ENCODE measurements around the gene RPS25.
"Not testable (repeated sequence)": the region's sequence is repeated elsewhere in the genome, so short reads cannot be mapped to it uniquely, and the experiment has no call there.

The RPS25 gene

DNA sequence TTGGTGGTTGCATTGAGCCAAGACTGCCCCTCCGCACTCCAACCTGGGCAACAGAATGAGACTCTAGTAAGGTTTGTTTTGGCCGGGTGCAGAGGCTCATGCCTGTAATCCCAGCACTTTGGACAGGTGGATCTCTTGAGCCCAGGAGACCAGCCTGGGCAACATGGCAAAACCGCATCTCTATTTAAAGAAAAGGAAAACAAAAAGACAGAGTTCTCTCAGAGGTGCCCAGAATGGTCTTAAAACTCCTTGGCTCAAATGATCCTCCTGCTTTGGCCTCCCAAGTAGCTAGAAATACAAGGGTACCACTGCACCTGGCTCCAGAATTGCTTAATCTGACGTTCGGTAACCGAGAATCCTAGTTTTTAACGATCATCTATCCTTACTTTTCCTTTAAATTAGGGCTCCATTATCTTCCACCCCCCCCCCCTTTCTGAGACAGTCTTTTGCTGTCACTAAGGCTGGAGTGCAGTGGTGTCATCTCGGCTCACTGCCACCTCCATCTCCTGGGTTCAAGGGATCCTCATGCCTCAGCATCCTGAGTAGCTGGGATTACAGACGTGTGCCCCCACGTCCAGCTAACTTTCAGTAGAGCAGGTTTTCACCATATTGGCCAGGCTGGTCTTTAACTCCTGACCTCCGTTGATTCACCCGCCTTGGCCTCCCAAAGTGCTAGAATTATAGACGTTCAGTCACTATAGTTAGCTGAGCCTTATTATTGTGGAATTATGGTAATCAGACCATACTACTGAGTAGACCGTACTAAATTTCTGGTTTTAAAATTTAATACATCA is 1.7 kb downstream of the RPS25 start:
- in situ Hi-C loops (cut with MboI; ENCODE audit: low sequenced_read_pairs): no loop called here

DNA sequence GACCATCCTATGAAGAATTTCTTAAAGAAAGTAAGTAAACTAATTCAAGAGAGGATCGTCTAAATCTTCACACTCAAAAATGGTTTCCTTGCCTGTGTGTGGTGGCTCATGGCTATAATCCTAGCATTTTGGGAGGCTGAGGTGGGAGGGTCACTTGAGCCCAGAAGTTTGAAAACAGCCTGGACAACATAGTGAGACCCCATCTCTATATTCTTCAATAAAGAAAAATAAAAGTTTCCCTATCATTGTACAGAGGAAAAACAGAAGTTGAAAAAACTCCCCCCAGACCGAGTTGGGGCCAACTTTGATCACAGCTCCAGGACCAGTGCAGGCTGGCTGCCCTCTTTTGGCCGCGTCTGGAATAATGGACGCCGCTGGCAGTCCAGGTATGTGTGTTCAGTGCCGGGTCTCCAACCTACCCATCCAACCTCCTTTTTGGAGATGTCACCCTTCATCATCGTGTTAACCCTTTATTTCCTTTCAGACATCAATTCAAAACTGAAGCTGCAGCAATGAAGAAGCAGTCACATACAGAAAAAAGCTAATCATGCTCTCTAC is 3.0 kb downstream of the RPS25 start:
- in situ Hi-C loops (cut with MboI; ENCODE audit: low sequenced_read_pairs): no loop called here

DNA sequence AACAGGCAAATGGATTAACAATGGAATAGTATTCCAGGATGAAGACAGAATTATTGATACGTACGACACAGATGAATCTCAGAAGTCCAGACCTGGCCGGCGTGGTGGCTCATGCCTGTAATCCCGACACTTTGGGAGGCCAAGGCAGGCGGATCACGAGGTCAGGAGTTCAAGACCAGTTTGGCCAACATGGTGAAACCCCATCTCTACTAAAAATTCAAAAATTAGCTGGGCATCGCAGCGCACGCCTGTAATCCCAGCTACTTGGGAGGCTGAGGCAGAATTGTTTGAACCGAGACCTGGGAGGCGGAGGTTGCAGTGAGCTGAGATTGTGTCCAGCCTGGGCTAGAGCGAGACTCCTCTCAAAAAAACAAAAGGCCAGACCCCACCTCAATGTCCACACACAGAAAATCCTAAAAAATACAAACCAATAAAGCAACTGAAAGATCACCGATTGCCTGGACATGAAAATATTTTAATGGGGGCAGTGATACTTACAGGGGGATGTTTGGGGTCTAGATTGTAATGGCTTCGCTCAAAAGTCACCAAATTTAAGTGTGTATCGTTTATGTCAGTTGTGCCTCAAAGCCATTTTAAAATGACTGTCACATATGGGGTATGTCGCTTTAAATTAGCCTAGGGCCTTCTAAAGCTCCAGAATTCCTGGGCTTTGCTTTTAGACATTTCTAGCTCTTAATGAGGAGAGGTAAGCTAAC is 3.8 kb downstream of the RPS25 start:
- in situ Hi-C loops (cut with MboI; ENCODE audit: low sequenced_read_pairs): no loop called here

DNA sequence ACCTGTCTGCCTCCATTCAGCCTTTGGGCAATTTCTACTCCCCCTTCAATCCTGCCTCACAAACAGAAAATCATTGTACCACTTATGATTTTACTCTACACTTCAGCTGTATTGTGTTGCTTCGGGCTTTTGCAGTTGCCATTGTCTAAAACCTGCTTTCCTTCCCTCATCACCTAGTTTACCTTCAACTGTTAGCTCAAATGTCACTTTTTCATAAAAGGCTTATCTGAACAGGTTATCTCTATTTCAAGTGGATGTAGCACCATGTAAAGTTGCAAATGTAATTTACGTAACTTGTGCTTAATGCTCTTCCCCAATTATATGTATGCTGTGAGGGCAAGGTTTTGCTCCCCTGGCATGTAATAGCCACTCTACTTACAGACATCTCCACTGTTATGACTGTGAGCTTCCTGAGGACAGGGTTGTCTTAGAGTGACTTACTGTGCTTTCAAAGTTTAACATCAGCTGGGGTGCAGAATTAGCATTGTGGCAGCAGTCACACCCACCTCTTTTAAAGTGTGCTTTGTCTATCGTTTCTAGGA is 5.4 kb downstream of the RPS25 start:
- in situ Hi-C loops (cut with MboI; ENCODE audit: low sequenced_read_pairs): no loop called here

DNA sequence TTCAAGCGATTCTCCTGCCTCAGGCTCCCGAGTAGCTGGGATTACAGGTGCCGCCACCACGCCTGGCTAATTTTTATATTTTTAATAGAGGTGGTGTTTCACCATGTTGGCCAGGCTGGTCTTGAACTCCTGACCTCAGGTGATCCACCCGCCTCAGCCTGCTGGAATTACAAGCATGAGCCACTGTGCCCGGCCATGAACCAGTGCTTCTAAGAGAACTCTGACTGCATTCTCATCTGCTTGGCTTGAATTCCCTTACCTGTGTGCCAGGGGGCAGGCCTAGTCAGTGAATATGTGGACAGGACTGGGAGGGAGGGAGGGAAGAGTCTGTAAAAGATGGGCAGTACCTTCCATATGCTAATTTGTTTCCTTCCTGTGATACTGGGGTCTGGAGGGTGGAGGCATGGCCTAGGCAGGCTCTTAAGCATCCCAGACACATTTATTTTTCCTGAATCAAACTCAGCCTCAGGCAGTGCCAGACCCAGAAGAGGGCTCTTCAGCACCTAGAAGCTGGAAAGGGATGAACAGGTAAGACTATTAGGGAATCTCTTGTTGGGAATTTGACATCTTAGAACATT is 6.6 kb downstream of the RPS25 start:
- in situ Hi-C loops (cut with MboI; ENCODE audit: low sequenced_read_pairs): no loop called here

DNA sequence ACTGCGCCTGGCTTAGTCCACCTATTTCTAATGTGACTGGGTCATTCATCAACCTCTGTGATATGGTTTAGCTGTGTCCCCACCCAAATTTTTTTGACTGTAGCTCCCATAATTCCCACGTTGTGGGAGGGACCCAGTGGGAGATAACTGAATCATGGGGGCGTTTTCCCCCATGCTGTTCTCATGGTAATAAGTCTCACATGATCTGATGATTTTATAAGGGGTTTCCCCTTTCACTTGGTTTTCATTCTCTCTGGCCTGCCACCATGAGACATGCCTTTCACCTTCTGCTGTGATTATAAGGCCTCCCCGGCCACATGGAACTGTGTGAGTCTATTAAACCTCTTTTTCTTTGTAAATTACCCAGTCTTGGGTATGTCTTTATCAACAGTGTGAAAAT is 11.5 kb downstream of the RPS25 start:
- in situ Hi-C loops (cut with MboI; ENCODE audit: low sequenced_read_pairs): no loop called here

DNA sequence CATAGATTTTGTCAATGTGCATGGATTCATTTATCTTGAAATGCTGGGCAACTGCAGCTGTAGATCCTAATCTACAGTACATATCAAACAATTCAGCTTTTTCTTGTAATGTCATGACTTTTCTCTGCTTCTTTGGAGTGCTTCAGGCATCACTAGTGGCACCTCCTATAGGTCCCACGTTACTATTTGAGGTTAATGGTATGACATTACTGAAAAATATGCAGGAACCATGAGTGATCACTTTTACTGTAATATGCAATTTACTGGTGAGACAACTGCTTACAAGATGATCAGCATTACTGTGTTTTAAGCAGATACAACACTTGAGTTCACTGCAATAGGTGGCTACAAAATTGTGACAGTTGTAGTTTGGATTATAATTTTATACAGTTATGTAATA is 17.2 kb downstream of the RPS25 start:
- in situ Hi-C loops (cut with MboI; ENCODE audit: low sequenced_read_pairs): no loop called here

DNA sequence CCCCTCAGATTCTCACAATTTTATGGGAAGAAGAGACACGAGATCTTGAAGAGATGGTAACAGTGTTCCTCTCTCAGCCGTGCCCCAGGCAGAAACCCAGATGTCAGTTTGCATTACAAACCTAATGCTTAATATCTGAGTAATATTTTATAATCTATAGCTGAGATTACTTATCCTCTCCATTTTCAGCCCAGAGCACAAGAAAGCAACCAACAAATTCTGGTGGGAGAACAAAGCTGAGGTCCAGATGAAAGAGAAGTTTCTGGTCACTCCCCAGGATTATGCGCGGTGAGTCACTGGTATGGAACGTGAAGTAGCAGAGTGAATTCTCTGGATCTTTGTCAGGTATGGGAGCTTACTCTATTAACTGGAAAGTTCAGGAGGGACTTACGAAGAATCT is 19.3 kb downstream of the RPS25 start:
- in situ Hi-C loops (cut with MboI; ENCODE audit: low sequenced_read_pairs): no loop called here

DNA sequence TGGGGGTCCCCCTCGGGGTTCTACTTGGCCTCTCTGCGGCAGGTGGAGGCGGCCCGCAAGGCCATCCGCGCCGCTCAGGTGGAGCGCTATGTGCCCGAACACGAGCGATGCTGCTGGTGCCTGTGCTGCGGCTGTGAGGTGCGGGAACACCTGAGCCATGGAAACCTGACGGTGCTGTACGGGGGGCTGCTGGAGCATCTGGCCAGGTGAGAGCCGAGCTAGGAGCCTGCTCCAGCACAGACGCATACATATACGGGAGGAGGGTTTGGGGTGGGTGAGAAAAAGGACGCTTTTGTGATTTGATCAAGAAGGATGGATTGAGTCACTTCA is 19.8 kb downstream of the RPS25 start:
- in situ Hi-C loops (cut with MboI; ENCODE audit: low sequenced_read_pairs): no loop called here

DNA sequence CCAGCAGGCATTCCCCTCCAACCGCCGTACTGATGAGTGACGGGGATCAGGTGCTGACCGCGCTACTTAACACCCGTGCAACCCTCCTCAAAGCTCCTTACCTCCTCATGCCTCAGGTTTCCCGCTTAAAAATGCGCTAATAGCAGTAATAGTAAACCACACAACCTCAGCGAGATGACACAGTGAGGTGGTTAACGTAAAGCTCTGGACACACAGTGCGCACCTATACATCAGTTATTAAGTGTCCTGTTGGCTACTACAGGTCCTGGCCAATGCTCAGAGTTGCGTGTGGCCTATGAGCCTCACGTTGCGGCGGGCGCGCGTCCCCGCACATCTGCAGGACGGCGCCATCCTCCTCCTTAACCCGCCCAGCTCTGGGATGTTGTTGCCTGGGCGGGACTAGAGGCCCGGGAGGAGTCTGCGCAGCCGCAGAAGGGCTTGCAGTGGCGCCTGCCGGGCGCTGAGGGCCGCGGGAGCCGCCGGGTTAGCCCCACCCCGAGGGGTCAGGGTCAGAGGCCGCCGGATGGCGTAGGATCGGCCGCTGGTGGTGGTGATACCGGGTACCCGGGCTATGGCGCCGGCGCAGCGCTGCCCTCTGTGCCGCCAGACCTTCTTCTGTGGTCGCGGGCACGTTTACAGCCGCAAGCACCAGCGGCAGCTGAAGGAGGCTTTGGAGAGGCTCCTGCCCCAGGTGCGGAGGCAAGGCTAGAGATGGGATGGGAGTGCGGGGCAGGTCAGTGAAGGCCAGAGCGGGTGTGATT is 20.3 kb downstream of the RPS25 start, which contains the start of gene CENATAC:
CENATAC (plus strand) TSS at position 512 of the 761 bp plus-strand sequence; CDS start at position 572, 60 bp downstream.
- in situ Hi-C loops (cut with MboI; ENCODE audit: low sequenced_read_pairs): no loop called here

DNA sequence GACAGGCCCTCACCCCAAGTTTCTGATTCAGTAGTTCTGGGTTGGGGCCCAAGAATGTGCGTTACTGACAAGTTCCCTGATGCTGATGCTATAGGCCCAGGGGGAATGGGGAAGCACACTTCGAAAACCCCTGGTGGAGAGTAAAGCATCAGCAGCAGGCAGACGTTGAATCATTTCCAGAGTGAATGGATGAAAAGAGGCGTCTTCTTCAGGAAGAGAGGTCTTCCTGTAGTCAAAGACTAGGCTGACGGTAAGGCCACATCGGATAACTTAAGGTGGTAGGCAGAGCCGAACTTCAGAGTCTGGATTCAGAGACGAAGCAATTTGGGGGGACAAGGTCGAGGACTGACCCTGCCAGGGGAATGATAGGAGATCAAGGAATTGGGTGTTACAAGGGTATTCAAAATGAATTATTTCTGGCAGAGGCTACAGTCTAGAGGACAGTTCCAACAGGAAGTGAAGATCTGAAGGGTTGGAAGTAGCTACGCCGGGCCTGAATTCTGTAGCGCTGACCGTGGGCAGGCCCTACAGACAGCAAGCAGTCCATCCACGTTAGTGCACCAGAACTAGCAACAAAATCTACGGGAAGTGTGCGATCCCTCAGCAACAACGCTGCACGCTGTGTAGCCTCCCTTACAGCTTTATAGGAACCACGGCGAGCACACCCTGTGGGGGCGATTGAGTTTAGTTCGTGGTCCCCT is 21.1 kb downstream of the RPS25 start:
- in situ Hi-C loops (cut with MboI; ENCODE audit: low sequenced_read_pairs): no loop called here

DNA sequence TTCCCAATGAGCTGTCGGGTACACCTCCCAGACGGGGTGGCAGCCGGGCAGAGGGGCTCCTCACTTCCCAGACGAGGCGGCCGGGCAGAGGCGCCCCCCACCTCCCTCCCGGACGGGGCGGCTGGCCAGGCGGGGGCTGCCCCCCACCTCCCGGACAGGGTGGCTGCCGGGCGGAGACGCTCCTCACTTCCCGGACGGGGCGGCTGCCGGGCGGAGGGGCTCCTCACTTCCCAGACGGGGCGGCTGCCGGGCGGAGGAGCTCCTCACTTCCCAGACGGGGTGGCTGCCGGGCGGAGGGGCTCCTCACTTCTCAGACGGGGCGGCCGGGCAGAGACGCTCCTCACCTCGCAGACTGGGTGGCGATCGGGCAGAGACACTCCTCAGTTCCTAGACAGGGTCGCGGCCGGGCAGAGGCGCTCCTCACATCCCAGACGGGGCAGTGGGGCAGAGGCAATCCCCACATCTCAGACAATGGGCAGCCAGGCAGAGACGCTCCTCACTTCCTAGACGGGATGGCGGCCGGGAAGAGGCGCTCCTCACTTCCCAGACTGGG is 26.6 kb downstream of the RPS25 start:
- in situ Hi-C loops (cut with MboI; ENCODE audit: low sequenced_read_pairs): not testable (repeated sequence)

DNA sequence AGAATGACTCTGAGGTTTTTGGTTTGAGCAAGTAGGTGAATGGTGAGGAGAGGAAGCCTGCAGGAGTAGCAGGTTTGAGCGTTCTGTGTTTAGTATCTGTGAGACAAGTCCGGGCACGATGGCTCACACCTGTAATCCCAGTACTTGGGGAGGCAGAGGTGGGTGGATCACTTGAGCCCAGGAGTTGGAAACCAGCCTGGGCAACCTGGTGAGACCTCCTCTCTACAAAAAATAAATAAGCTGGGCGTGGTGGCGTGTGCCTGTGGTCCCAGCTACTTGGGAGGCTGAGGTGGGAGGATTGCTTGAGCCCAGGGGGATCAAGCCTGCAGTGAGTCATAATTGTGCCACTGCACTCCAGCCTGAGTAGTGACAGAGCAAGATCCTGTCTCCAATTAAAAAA is 29.9 kb downstream of the RPS25 start:
- in situ Hi-C loops (cut with MboI; ENCODE audit: low sequenced_read_pairs): no loop called here

DNA sequence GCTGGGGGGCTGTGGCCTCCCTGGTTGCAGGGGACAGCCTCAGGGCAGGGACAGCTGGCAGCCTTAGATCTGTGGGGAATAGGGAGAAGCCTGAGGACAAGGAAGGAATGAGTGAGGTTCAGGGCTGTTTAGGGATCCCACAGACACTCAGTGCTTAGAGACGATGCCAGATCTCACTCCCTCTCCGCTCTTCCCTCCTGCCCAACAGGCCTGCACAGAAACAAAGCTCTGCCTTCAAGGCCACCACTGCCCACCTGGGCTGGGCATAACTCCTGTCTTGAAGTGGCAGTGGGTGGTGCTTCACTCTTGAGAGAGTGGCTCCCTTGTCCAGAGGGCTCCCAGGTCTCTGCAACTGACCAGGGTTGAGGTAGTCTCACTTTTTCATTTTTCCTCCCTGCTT is 33.3 kb downstream of the RPS25 start:
- in situ Hi-C loops (cut with MboI; ENCODE audit: low sequenced_read_pairs): no loop called here

DNA sequence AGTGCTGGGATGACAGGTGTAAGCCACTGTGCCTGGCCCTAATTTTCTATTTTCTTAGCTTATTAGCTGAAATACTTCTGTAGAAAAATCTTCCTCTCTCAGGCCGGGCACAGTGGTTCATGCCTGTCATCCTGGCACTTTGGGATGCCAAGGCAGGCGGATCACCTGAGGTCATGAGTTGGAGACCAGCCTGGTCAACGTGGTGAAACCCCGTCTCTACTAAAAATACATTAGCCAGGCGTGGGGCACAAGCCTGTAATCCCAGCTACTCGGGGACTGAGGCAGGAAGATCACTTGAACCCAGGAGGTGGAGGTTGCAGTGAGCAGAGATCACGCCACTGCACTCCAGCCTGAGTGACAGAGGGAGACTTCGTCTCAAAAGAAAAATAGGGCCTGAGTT is 33.8 kb downstream of the RPS25 start:
- in situ Hi-C loops (cut with MboI; ENCODE audit: low sequenced_read_pairs): not testable (repeated sequence)

DNA sequence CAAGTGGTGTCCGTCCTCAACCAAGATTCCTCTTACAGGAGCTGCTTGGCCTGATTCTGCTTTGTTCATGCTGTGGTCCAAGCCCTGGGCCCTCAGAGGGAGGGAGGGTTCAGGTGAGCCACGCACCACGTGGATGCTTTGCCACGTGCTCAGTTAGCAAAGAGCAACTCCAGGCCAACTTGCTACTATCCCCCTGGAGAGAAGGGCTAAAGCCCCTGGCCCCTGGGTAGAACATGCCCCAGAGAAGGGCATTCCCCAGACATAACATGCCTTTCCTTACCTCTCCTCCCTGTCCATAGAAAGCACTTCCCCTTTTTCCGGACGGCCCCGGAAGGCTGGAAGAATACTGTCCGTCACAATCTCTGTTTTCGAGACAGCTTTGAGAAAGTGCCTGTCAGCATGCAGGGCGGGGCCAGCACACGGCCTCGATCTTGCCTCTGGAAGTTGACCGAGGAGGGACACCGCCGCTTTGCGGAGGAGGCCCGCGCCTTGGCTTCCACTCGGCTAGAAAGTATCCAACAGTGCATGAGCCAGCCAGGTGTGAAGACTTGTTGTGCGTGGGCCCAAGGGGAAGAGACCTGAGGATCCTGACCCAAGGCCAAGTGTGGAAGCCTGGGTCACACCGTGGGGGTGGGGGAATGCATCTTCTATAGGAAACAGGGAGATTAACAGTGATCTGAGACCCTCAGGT is 37.8 kb downstream of the RPS25 start:
- in situ Hi-C loops (cut with MboI; ENCODE audit: low sequenced_read_pairs): no loop called here

DNA sequence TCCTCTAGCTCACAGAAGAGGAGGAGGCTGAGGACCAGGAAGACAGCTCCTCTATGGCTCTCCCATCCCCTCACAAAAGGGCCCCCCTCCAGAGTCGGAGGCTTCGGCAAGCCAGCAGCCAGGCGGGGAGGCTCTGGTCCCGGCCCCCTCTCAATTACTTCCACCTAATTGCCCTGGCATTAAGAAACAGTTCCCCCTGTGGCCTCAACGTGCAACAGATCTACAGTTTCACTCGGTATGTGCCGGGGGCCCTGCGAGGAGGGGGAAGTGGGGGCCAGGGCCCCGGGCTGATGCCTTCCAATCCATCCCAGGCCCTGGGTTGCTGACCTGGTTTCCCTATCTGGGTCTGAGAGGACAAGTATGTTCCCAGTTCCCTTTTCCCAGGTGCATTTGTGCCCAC is 38.7 kb downstream of the RPS25 start:
- in situ Hi-C loops (cut with MboI; ENCODE audit: low sequenced_read_pairs): no loop called here

DNA sequence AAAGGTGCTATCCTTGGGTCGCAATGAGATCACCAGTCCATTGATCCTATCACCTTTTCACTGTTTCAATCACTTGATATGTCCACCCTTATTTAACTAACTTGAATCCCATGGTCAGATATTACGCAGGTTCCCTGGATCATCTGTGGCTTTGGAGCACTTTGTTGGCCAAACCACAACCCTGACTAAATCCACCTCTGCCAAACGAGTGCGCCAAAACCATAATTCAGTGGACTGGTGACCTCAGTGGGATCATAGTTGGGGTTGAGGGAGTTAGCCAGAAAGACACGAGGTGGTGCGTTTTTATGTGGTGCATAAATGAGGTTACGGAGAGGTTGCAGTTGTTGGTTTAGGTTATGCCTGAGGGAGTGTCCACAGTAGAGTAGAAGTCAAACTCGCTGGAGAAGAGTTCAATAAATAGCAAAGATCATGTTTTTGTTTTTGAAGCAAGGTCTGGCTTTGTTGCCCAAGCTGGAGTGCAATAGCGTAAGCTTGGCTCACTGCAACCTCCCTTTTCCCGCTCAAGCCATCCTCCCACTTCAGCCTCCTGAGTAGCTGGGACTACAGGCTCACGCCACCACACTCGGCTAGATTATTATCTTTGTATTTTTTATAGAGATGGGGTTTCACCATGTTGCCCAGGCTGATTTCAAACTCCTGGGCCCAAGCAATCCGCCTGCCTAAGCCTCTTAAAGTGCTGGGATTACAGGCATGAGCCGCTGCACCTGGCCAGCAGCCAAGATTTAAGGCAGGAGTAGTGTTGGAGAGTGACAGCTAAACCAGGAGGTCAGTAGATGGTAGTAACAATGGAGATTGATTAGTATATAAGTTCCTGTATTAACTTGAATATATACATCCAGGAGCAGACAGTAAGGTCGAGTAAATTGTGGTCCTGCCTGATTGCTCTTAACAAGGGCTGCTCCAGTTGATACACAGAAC is 42.1 kb downstream of the RPS25 start:
- in situ Hi-C loops (cut with MboI; ENCODE audit: low sequenced_read_pairs): no loop called here
